ENCODE data around the gene SNRPD1.

SNRPD1 gene

DNA sequence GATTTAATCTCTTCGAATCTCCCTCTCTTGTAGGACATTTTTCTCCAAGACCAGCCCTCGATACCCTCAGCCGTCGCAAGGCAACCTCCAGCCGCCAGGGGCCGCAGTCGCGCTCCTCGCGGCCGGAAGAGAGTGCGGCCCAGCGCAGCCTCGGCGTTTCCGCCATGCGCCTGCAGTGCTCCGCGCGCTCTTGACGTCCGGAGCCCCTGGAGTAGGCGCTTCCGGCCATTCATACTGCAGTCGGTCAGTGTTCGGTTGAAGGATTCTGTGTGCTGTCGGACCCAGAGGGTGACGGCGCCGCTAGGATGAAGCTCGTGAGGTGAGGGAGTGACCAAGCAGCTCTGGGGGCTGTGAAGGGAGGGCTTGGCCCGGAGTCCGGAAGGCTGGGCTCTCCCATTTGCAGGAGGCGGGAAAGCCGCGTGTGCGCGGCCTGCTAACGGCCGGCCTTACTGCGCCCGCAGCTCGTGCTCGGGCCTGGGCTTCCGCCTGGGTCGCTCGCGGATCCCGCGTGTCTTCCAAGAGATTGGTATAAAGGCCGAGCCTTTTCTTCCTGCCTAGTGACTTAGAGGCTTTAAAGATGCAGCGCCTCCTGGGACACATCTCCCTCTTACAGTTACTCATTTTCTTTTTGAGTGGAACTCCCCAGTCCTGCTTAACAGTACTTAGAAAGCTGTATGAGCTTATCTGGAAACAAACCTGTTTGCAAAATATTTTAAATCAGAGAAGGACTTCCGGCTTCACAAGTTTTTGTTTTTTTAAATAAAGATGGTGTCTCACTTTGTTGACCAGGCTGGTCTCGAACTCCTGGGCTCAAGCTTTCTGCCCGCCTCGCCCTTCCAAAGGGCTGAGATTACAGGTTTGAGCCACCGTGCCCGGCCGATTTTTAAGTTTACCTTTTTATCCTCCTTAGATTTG lies at the start of gene SNRPD1 (continued):
- TF ChIP-seq, protein P1, sequence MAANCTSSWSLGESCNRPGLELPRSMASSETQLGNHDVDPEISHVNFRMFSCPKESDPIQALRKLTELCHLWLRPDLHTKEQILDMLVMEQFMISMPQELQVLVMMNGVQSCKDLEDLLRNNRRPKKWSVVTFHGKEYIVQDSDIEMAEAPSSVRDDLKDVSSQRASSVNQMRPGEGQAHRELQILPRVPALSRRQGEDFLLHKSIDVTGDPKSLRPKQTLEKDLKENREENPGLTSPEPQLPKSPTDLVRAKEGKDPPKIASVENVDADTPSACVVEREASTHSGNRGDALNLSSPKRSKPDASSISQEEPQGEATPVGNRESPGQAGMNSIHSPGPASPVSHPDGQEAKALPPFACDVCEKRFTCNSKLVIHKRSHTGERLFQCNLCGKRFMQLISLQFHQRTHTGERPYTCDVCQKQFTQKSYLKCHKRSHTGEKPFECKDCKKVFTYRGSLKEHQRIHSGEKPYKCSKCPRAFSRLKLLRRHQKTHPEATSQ (tag by site-specific recombination; IDR thresholded peaks at IDR 0.05), result peak; percentile 68; the same call in 1 of the 2 replicates
- TF ChIP-seq ZNF473 (tag by site-specific recombination; IDR thresholded peaks at IDR 0.05), result no peak
- peak; percentile 82 for TF ChIP-seq SETDB1 (IDR thresholded peaks at IDR 0.05; ENCODE audit: insufficient read length, low read length)
- peak; percentile 74 for TF ChIP-seq ZEB2 (tag by site-specific recombination; IDR thresholded peaks at IDR 0.05)
- no peak for TF ChIP-seq ZNF768 (tag by site-specific recombination; IDR thresholded peaks at IDR 0.05)
- no peak for TF ChIP-seq ZNF670 (tag by site-specific recombination; IDR thresholded peaks at IDR 0.05; ENCODE audit: low read depth)
- TF ChIP-seq BCL11A (tag by site-specific recombination; IDR thresholded peaks at IDR 0.05; ENCODE audit: low read depth), result no peak
- TF ChIP-seq GLIS1 (tag by site-specific recombination; IDR thresholded peaks at IDR 0.05), result 0 out of 2 replicates have a peak, but pooled peaks have one; percentile 12
- peak; percentile 78 for TF ChIP-seq ZNF24 (tag by site-specific recombination; IDR thresholded peaks at IDR 0.05)
- peak; percentile 55 for TF ChIP-seq ZNF600 (tag by site-specific recombination; IDR thresholded peaks at IDR 0.05)
- TF ChIP-seq KLF10 (tag by site-specific recombination; IDR thresholded peaks at IDR 0.05), result peak; percentile 21; the same call in 1 of the 2 replicates
- no peak for TF ChIP-seq ZNF175 (tag by site-specific recombination; IDR thresholded peaks at IDR 0.05)
- no peak; the same call in 1 of the 2 replicates for TF ChIP-seq MEIS1 (CRISPR knock-in tag; IDR thresholded peaks at IDR 0.05; ENCODE audit: borderline replicate concordance)
- TF ChIP-seq ZNF76 (tag by site-specific recombination; IDR thresholded peaks at IDR 0.05; ENCODE audit: borderline replicate concordance, low read depth), result peak; percentile 70; the same call in 1 of the 2 replicates
- no peak for TF ChIP-seq ZNF221 (tag by site-specific recombination; IDR thresholded peaks at IDR 0.05; ENCODE audit: borderline replicate concordance)
- peak; percentile 20; the same call in 1 of the 2 replicates for TF ChIP-seq ZNF239 (tag by site-specific recombination; IDR thresholded peaks at IDR 0.05)
- peak; percentile 81 for TF ChIP-seq TRIM28 (IDR thresholded peaks at IDR 0.05; ENCODE audit: borderline replicate concordance, low read length)
- TF ChIP-seq, protein P2, sequence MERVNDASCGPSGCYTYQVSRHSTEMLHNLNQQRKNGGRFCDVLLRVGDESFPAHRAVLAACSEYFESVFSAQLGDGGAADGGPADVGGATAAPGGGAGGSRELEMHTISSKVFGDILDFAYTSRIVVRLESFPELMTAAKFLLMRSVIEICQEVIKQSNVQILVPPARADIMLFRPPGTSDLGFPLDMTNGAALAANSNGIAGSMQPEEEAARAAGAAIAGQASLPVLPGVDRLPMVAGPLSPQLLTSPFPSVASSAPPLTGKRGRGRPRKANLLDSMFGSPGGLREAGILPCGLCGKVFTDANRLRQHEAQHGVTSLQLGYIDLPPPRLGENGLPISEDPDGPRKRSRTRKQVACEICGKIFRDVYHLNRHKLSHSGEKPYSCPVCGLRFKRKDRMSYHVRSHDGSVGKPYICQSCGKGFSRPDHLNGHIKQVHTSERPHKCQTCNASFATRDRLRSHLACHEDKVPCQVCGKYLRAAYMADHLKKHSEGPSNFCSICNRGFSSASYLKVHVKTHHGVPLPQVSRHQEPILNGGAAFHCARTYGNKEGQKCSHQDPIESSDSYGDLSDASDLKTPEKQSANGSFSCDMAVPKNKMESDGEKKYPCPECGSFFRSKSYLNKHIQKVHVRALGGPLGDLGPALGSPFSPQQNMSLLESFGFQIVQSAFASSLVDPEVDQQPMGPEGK (tag by site-specific recombination; IDR thresholded peaks at IDR 0.05), result 0 out of 2 replicates have a peak, but pooled peaks have one; percentile 28
- TF ChIP-seq ZBTB8A (tag by site-specific recombination; IDR thresholded peaks at IDR 0.05), result 0 out of 2 replicates have a peak, but pooled peaks have one; percentile 25
- TF ChIP-seq, protein P3, sequence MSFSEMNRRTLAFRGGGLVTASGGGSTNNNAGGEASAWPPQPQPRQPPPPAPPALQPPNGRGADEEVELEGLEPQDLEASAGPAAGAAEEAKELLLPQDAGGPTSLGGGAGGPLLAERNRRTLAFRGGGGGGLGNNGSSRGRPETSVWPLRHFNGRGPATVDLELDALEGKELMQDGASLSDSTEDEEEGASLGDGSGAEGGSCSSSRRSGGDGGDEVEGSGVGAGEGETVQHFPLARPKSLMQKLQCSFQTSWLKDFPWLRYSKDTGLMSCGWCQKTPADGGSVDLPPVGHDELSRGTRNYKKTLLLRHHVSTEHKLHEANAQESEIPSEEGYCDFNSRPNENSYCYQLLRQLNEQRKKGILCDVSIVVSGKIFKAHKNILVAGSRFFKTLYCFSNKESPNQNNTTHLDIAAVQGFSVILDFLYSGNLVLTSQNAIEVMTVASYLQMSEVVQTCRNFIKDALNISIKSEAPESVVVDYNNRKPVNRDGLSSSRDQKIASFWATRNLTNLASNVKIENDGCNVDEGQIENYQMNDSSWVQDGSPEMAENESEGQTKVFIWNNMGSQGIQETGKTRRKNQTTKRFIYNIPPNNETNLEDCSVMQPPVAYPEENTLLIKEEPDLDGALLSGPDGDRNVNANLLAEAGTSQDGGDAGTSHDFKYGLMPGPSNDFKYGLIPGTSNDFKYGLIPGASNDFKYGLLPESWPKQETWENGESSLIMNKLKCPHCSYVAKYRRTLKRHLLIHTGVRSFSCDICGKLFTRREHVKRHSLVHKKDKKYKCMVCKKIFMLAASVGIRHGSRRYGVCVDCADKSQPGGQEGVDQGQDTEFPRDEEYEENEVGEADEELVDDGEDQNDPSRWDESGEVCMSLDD (tag by site-specific recombination; IDR thresholded peaks at IDR 0.05), result no peak
- 0 out of 2 replicates have a peak, but pooled peaks have one; percentile 29 for TF ChIP-seq ZNF23 (tag by site-specific recombination; IDR thresholded peaks at IDR 0.05; ENCODE audit: borderline replicate concordance)
- peak; percentile 79 for TF ChIP-seq ZBTB20 (tag by site-specific recombination; IDR thresholded peaks at IDR 0.05)
- TF ChIP-seq YY2 (tag by site-specific recombination; IDR thresholded peaks at IDR 0.05), result peak; percentile 95
- TF ChIP-seq, protein P4, sequence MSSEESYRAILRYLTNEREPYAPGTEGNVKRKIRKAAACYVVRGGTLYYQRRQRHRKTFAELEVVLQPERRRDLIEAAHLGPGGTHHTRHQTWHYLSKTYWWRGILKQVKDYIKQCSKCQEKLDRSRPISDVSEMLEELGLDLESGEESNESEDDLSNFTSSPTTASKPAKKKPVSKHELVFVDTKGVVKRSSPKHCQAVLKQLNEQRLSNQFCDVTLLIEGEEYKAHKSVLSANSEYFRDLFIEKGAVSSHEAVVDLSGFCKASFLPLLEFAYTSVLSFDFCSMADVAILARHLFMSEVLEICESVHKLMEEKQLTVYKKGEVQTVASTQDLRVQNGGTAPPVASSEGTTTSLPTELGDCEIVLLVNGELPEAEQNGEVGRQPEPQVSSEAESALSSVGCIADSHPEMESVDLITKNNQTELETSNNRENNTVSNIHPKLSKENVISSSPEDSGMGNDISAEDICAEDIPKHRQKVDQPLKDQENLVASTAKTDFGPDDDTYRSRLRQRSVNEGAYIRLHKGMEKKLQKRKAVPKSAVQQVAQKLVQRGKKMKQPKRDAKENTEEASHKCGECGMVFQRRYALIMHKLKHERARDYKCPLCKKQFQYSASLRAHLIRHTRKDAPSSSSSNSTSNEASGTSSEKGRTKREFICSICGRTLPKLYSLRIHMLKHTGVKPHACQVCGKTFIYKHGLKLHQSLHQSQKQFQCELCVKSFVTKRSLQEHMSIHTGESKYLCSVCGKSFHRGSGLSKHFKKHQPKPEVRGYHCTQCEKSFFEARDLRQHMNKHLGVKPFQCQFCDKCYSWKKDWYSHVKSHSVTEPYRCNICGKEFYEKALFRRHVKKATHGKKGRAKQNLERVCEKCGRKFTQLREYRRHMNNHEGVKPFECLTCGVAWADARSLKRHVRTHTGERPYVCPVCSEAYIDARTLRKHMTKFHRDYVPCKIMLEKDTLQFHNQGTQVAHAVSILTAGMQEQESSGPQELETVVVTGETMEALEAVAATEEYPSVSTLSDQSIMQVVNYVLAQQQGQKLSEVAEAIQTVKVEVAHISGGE (tag by site-specific recombination; conservative IDR thresholded peaks at IDR 0.05; ENCODE audit: low read depth), result peak; percentile 98
- no peak for TF ChIP-seq ZNF555 (tag by site-specific recombination; conservative IDR thresholded peaks at IDR 0.05)
- TF ChIP-seq ZNF324 (tag by site-specific recombination; IDR thresholded peaks at IDR 0.05), result peak; percentile 66
- 0 out of 2 replicates have a peak, but pooled peaks have one; percentile 27 for TF ChIP-seq ZNF302 (tag by site-specific recombination; IDR thresholded peaks at IDR 0.05; ENCODE audit: low read depth)
- no peak for TF ChIP-seq ZNF830 (tag by site-specific recombination; IDR thresholded peaks at IDR 0.05; ENCODE audit: low read depth)
